ENCODE measurements around the gene HBE1. TPM values are rescaled to one million over a fixed set of nuclear protein-coding genes. Genes with fewer than 3 reads are reported as not detected.
"Not testable (repeated sequence)": the region's sequence is repeated elsewhere in the genome, so short reads cannot be mapped to it uniquely, and the experiment has no call there.

Gene HBE1
- total RNA-seq, 1 donor from 2014 or later = not detected

GRCh38 chr11:5253440-5253839, 16.3 kb downstream of the HBE1 start:
- not testable (repeated sequence) for DNase-seq (ENCODE audit: low spot score)

- no peak for DNase-seq (ENCODE audit: low spot score)
Measured at GRCh38 chr11:5252919-5253265, 16.9 kb downstream of the HBE1 start.

GRCh38 chr11:5252192-5252918, 17.4 kb downstream of the HBE1 start:
- no peak for DNase-seq (ENCODE audit: low spot score)

GRCh38 chr11:5251746-5252145, 18.0 kb downstream of the HBE1 start:
- no peak for DNase-seq (ENCODE audit: low spot score)

GRCh38 chr11:5250543-5251204, 19.1 kb downstream of the HBE1 start:
- DNase-seq (ENCODE audit: low spot score) = no peak

GRCh38 chr11:5249807-5250396, 19.8 kb downstream of the HBE1 start, which contains the start of gene HBG1:
TSS of gene HBG1 (minus strand) at chr11:5249857. CDS start at chr11:5249804, 53 bp downstream.
- DNase-seq (ENCODE audit: low spot score) = not testable (repeated sequence)

GRCh38 chr11:5248498-5248897, 21.2 kb downstream of the HBE1 start:
- DNase-seq (ENCODE audit: low spot score) = not testable (repeated sequence)

- DNase-seq (ENCODE audit: low spot score) = no peak
Measured at GRCh38 chr11:5247472-5248192, 22.1 kb downstream of the HBE1 start.

GRCh38 chr11:5246772-5247471, 22.8 kb downstream of the HBE1 start:
- no peak for DNase-seq (ENCODE audit: low spot score)

- no peak for DNase-seq (ENCODE audit: low spot score)
Measured at GRCh38 chr11:5245155-5245554, 24.6 kb downstream of the HBE1 start.

GRCh38 chr11:5243816-5244180, 25.9 kb downstream of the HBE1 start:
- DNase-seq (ENCODE audit: low spot score) = no peak

- no peak for DNase-seq (ENCODE audit: low spot score)
Measured at GRCh38 chr11:5242933-5243815, 26.6 kb downstream of the HBE1 start.

- DNase-seq (ENCODE audit: low spot score) = no peak
Measured at GRCh38 chr11:5242208-5242607, 27.5 kb downstream of the HBE1 start.

- no peak for DNase-seq (ENCODE audit: low spot score)
Measured at GRCh38 chr11:5241458-5241857, 28.3 kb downstream of the HBE1 start.

- DNase-seq (ENCODE audit: low spot score) = no peak
Measured at GRCh38 chr11:5240458-5240857, 29.3 kb downstream of the HBE1 start.

GRCh38 chr11:5240056-5240455, 29.7 kb downstream of the HBE1 start:
- DNase-seq (ENCODE audit: low spot score) = no peak

GRCh38 chr11:5239046-5239445, 30.7 kb downstream of the HBE1 start:
- no peak for DNase-seq (ENCODE audit: low spot score)

GRCh38 chr11:5238486-5238885, 31.3 kb downstream of the HBE1 start:
- no peak for DNase-seq (ENCODE audit: low spot score)

- no peak for DNase-seq (ENCODE audit: low spot score)
Measured at GRCh38 chr11:5237420-5237819, 32.3 kb downstream of the HBE1 start.

GRCh38 chr11:5235364-5236095, 34.2 kb downstream of the HBE1 start:
- no peak for DNase-seq (ENCODE audit: low spot score)
